ENCODE results near the gene LANCL1. TPM values are rescaled to one million over a fixed set of nuclear protein-coding genes. Genes with fewer than 3 reads are reported as not detected.

The LANCL1 gene
- total RNA-seq, 1 donor from 2014 or later = 53.9 TPM

- peak; percentile 69 for DNase-seq (ENCODE audit: low read depth)
Observed at GRCh38 chr2:210399440-210400041, 77.0 kb downstream of the LANCL1 start.

GRCh38 chr2:210392469-210392881, 84.1 kb downstream of the LANCL1 start:
- DNase-seq (ENCODE audit: low read depth) = peak; percentile 98

GRCh38 chr2:210389856-210390255, 86.7 kb downstream of the LANCL1 start:
- DNase-seq (ENCODE audit: low read depth) = no peak

GRCh38 chr2:210388148-210388547, 88.4 kb downstream of the LANCL1 start:
- no peak for DNase-seq (ENCODE audit: low read depth)

- no peak for DNase-seq (ENCODE audit: low read depth)
Observed at GRCh38 chr2:210387074-210387473, 89.5 kb downstream of the LANCL1 start.

Other genes with a start within 250 kb of the LANCL1 start
- 391 and 635 TPM in 2 replicates for gene MYL1, start 161.6 kb downstream of the LANCL1 start, total RNA-seq
- 27.5 and 33.9 TPM in 2 replicates for gene CPS1, start 79.8 kb upstream of the LANCL1 start, total RNA-seq